HepG2 (cell line): Measurements from ENCODE around the gene FAM174C. TPM values are rescaled to one million over a fixed set of nuclear protein-coding genes. Genes with fewer than 3 reads are reported as not detected.

ENCODE experiments used
- AGO1 ChIP-seq: fragments of 200-400 bp; formaldehyde crosslinking; IDR thresholded peaks from 2 replicates; pipeline ENCODE4 v1.6.1; 2017; ENCODE audit warnings: mild to moderate bottlenecking, low read depth, low read length, moderate library complexity; ENCODE audit not compliant: poor library complexity, severe bottlenecking
- CBX2 ChIP-seq, 2 experiments: fragments of 200-600 bp in 1 of 2; sonication (generic); formaldehyde crosslinking in 1 of 2; IDR thresholded peaks; 2 replicates each; pipeline versions ENCODE4 v1.7.0 to v1.8.1; 2018 to 2022; ENCODE audit warnings: low read depth in 2 of 2, low read length in 1 of 2, mild to moderate bottlenecking in 1 of 2, missing genetic modification reagents in 1 of 2
- CEBPG ChIP-seq: IDR thresholded peaks from 2 replicates; pipeline ENCODE4 v1.6.1; 2016
- CENPX ChIP-seq: sonication (generic); formaldehyde crosslinking; IDR thresholded peaks from 2 replicates; pipeline ENCODE4 v1.9.0; 2021; ENCODE audit warnings: mild to moderate bottlenecking, missing genetic modification reagents, moderate library complexity
- GLI4 ChIP-seq: sonication (generic); formaldehyde crosslinking; IDR thresholded peaks from 2 replicates; pipeline ENCODE4 v1.5.1; 2020; ENCODE audit warnings: missing genetic modification reagents, mild to moderate bottlenecking, moderate library complexity, borderline replicate concordance
- MNT ChIP-seq: fragments of 450-650 bp; IDR thresholded peaks from 2 replicates; pipeline ENCODE4 v1.6.1; 2016
- MTF2 ChIP-seq: sonication (generic); formaldehyde crosslinking; IDR thresholded peaks from 2 replicates; pipeline ENCODE4 v1.5.0; 2020; ENCODE audit warnings: missing genetic modification reagents, borderline replicate concordance
- MXD3 ChIP-seq: IDR thresholded peaks from 2 replicates; pipeline ENCODE4 v1.6.1; 2016; ENCODE audit warnings: mild to moderate bottlenecking, missing biosample characterization, missing genetic modification reagents
- PHF21A ChIP-seq: sonication (generic); formaldehyde crosslinking; IDR thresholded peaks from 2 replicates; pipeline ENCODE4 v1.5.0; 2020; ENCODE audit warnings: mild to moderate bottlenecking, missing genetic modification reagents
- SAP130 ChIP-seq: IDR thresholded peaks from 2 replicates; pipeline ENCODE4 v1.6.1; 2016; ENCODE audit warnings: low read depth
- SETDB1 ChIP-seq: sonication (generic); formaldehyde crosslinking; IDR thresholded peaks from 2 replicates; pipeline ENCODE4 v1.5.1; 2020; ENCODE audit warnings: missing genetic modification reagents, mild to moderate bottlenecking, borderline replicate concordance
- SKI ChIP-seq: fragments of 450-650 bp; IDR thresholded peaks from one replicate; pipeline ENCODE4 v1.6.1; 2018; ENCODE audit warnings: mild to moderate bottlenecking; ENCODE audit not compliant: partially characterized antibody
- SRF ChIP-seq: IDR thresholded peaks from 2 replicates; pipeline ENCODE4 v1.6.1; 2011; ENCODE audit warnings: mild to moderate bottlenecking, low read depth, low read length, moderate library complexity
- ZBTB2 ChIP-seq: sonication (generic); formaldehyde crosslinking; IDR thresholded peaks from 2 replicates; pipeline ENCODE4 v1.8.0; 2022; ENCODE audit warnings: low read depth, missing genetic modification reagents
- ZBTB44 ChIP-seq: sonication (generic); formaldehyde crosslinking; IDR thresholded peaks from 2 replicates; pipeline ENCODE4 v1.4.0; 2020; ENCODE audit warnings: missing genetic modification reagents
- ZMAT3 ChIP-seq: sonication (generic); formaldehyde crosslinking; conservative IDR thresholded peaks from 2 replicates; pipeline ENCODE4 v1.7.0; 2021; ENCODE audit warnings: missing genetic modification reagents
- ZMAT5 ChIP-seq: sonication (generic); formaldehyde crosslinking; IDR thresholded peaks from 2 replicates; pipeline ENCODE4 v1.5.0; 2020; ENCODE audit warnings: mild to moderate bottlenecking, low read depth, missing genetic modification reagents, borderline replicate concordance
- ZNF138 ChIP-seq: sonication (generic); formaldehyde crosslinking; IDR thresholded peaks from 2 replicates; pipeline ENCODE4 v1.5.0; 2020; ENCODE audit warnings: mild to moderate bottlenecking, low read depth, missing genetic modification reagents
- ZNF331 ChIP-seq: sonication (generic); formaldehyde crosslinking; IDR thresholded peaks from 2 replicates; pipeline ENCODE4 v1.4.0; 2020; ENCODE audit warnings: missing genetic modification reagents
- ZNF550 ChIP-seq: sonication (generic); formaldehyde crosslinking; IDR thresholded peaks from 2 replicates; pipeline ENCODE4 v1.4.0; 2020; ENCODE audit warnings: mild to moderate bottlenecking, missing genetic modification reagents, borderline replicate concordance
- ZNF574 ChIP-seq: sonication (generic); formaldehyde crosslinking; IDR thresholded peaks from 2 replicates; pipeline ENCODE4 v1.4.0; 2020; ENCODE audit warnings: missing genetic modification reagents
- ZNF839 ChIP-seq: sonication (generic); formaldehyde crosslinking; IDR thresholded peaks from 2 replicates; pipeline ENCODE4 v1.4.0; 2020; ENCODE audit warnings: missing genetic modification reagents, mild to moderate bottlenecking, borderline replicate concordance
- polyA plus RNA-seq, 8 experiments: library from polyadenylated mRNA; depleted of rRNA in 3 of 8; stranded (reverse) in 7 of 8; unstranded in 1 of 8; fragments of >200 nt; fragmentation: Illumina TruSeq in 4 of 8; extraction: Trizol in 4 of 8; gene quantifications; 2 replicates each; pipeline versions ENCODE4 v1.2.1 to v1.2.3, GENCODE V29; 2011 to 2016; ENCODE audit warnings: low read depth in 4 of 8, missing spikeins in 1 of 8, mixed read lengths in 1 of 8; ENCODE audit not compliant: insufficient read depth in 1 of 8
- total RNA-seq, 5 experiments: library from RNA; depleted of rRNA; stranded (reverse); fragments of >200 nt; fragmentation: Illumina TruSeq; extraction: Trizol; gene quantifications; 2 replicates each; pipeline ENCODE4 v1.2.3, GENCODE V29; 2016; ENCODE audit warnings: low read depth in 1 of 5

The FAM174C gene
- total and polyA plus RNA-seq, 2 of the 13 experiments (the other 11 are each of a cell fraction or from before 2014, with no cell fraction given), result 19.5 to 31.3 TPM

- TF ChIP-seq ZMAT5 (CRISPR knock-in tag) (no peak), GLI4 (CRISPR knock-in tag) (no peak), ZNF550 (CRISPR knock-in tag) (no peak), SAP130 (CRISPR knock-in tag) (0 out of 2 replicates have a peak, but pooled peaks have one; percentile 44), AGO1 (peak; percentile 20), SKI (peak; percentile 66), ZNF839 (CRISPR knock-in tag) (no peak), MTF2 (CRISPR knock-in tag) (no peak), MXD3 (no peak), MNT (no peak), PHF21A (CRISPR knock-in tag) (no peak), SRF (no peak), CEBPG (CRISPR knock-in tag) (no peak), SETDB1 (CRISPR knock-in tag) (no peak), ZBTB44 (CRISPR knock-in tag) (no peak), ZNF574 (peak; percentile 63), CENPX (no peak), ZBTB2 (no peak), CBX2 (IDR thresholded peaks at IDR 0.05; ENCODE audit: low read depth, low read length) (no peak), CBX2 (CRISPR knock-in tag; IDR thresholded peaks at IDR 0.05; ENCODE audit: low read depth) (no peak), ZNF138 (CRISPR knock-in tag) (no peak; the same call in 1 of the 2 replicates), ZMAT3 (0 out of 2 replicates have a peak, but pooled peaks have one; percentile 6), ZNF331 (CRISPR knock-in tag) (peak; percentile 37; the same call in 1 of the 2 replicates)
Observed at GRCh38 chr19:1266916-1267476, 8.3 kb upstream of the FAM174C start (continued).
